ENCODE data around the gene CCDC197. TPM values are rescaled to one million over a fixed set of nuclear protein-coding genes. Genes with fewer than 3 reads are reported as not detected.
A peak's percentile ranks its signal among the peaks of the same experiment; 100 is the strongest.

The CCDC197 gene
- total RNA-seq, 1 experiment from 2014 or later, result not detected

- TF ChIP-seq STAT6 (CRISPR knock-in tag; conservative IDR thresholded peaks at IDR 0.05; ENCODE audit: low read depth) (no peak), ZNF416 (CRISPR knock-in tag; IDR thresholded peaks at IDR 0.05) (no peak), NFYB (CRISPR knock-in tag; conservative IDR thresholded peaks at IDR 0.05; ENCODE audit: low read depth) (no peak), NR3C1 (CRISPR knock-in tag; conservative IDR thresholded peaks at IDR 0.05; ENCODE audit: low read depth) (no peak), MXD4 (CRISPR knock-in tag; IDR thresholded peaks at IDR 0.05; ENCODE audit: borderline replicate concordance) (no peak), ETV6 (CRISPR knock-in tag; IDR thresholded peaks at IDR 0.05) (no peak)
- TF ChIP-seq, protein P1, sequence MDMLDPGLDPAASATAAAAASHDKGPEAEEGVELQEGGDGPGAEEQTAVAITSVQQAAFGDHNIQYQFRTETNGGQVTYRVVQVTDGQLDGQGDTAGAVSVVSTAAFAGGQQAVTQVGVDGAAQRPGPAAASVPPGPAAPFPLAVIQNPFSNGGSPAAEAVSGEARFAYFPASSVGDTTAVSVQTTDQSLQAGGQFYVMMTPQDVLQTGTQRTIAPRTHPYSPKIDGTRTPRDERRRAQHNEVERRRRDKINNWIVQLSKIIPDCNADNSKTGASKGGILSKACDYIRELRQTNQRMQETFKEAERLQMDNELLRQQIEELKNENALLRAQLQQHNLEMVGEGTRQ (CRISPR knock-in tag; IDR thresholded peaks at IDR 0.05), result no peak
These were observed 40.4 kb upstream of the CCDC197 start (continued) for GRCh38 chr14:93956514-93957332.

- H3K27me3 Mint-ChIP-seq (ENCODE audit: low read depth), result no peaks in the 10 kb centered on the region
- ATAC-seq, result no peak
- no peak for DNase-seq (ENCODE audit: low spot score)
- TF ChIP-seq ZBTB43 (CRISPR knock-in tag; IDR thresholded peaks at IDR 0.05), result no peak
- no peak for TF ChIP-seq NR1H2 (CRISPR knock-in tag; IDR thresholded peaks at IDR 0.05)
- no peak for TF ChIP-seq MXD4 (CRISPR knock-in tag; IDR thresholded peaks at IDR 0.05; ENCODE audit: borderline replicate concordance)
- TF ChIP-seq IRF1 (CRISPR knock-in tag; IDR thresholded peaks at IDR 0.05), result no peak
- TF ChIP-seq, protein P2, sequence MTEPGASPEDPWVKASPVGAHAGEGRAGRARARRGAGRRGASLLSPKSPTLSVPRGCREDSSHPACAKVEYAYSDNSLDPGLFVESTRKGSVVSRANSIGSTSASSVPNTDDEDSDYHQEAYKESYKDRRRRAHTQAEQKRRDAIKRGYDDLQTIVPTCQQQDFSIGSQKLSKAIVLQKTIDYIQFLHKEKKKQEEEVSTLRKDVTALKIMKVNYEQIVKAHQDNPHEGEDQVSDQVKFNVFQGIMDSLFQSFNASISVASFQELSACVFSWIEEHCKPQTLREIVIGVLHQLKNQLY (CRISPR knock-in tag; IDR thresholded peaks at IDR 0.05), result no peak
- no peak for TF ChIP-seq ELF4 (CRISPR knock-in tag; IDR thresholded peaks at IDR 0.05; ENCODE audit: low read depth)
- TF ChIP-seq ZNF423 (CRISPR knock-in tag; IDR thresholded peaks at IDR 0.05), result no peak
- TF ChIP-seq, protein P3, sequence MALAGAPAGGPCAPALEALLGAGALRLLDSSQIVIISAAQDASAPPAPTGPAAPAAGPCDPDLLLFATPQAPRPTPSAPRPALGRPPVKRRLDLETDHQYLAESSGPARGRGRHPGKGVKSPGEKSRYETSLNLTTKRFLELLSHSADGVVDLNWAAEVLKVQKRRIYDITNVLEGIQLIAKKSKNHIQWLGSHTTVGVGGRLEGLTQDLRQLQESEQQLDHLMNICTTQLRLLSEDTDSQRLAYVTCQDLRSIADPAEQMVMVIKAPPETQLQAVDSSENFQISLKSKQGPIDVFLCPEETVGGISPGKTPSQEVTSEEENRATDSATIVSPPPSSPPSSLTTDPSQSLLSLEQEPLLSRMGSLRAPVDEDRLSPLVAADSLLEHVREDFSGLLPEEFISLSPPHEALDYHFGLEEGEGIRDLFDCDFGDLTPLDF (CRISPR knock-in tag; IDR thresholded peaks at IDR 0.05), result no peak
- no peak for TF ChIP-seq GABPB1 (CRISPR knock-in tag; IDR thresholded peaks at IDR 0.05)
- TF ChIP-seq ZNF263 (CRISPR knock-in tag; IDR thresholded peaks at IDR 0.05; ENCODE audit: low read depth), result no peak
- TF ChIP-seq ETV6 (CRISPR knock-in tag; IDR thresholded peaks at IDR 0.05), result no peak
- TF ChIP-seq CBFB (CRISPR knock-in tag; IDR thresholded peaks at IDR 0.05; ENCODE audit: low read depth), result no peak
- no peaks in the 10 kb centered on the region for H3K36me3 Mint-ChIP-seq
- no peak overlapping the region for H3K4me3 Mint-ChIP-seq
- H3K9me3 Mint-ChIP-seq, result no peaks in the 10 kb centered on the region
- H3K4me1 Mint-ChIP-seq, result peaks cover 42% of the 10 kb centered on the region
- ChIA-PET POLR2A (no interaction called here), CTCF (interaction anchor here (7.5 kb wide), 1 partner anchor 17 kb away, joined by 52 read pairs; no protein-coding TSS in a partner anchor)
- H3K27ac Mint-ChIP-seq, result peak overlapping the region; percentile 29; the same call in 1 of the 2 replicates
These were observed 39.8 kb upstream of the CCDC197 start for GRCh38 chr14:93957333-93957710.

Data from WTC11 (cell line).